HTR-8/SVneo (cell line): ENCODE measurements around the gene WNT4.

Experiments
- DNase-seq: peaks from one replicate; pipeline ENCODE4 v3.0.0; 2011; ENCODE audit warnings: low spot score, mixed read lengths; ENCODE audit not compliant: insufficient read length
- FAIRE-seq: peaks from 2 replicates; lab custom pipeline; 2011; peaks lifted over from hg19 to GRCh38; lab: Jason Lieb, UNC

The WNT4 gene

GRCh38 chr1:22089787-22090186 is 53.1 kb downstream of the WNT4 start:
- FAIRE-seq (no peak), DNase-seq (no peak)

GRCh38 chr1:22089134-22089571 is 53.7 kb downstream of the WNT4 start:
- FAIRE-seq (no peak), DNase-seq (no peak)

GRCh38 chr1:22088331-22088730 is 54.6 kb downstream of the WNT4 start:
- no peak for FAIRE-seq
- DNase-seq = no peak

GRCh38 chr1:22080191-22080590 is 62.7 kb downstream of the WNT4 start:
- DNase-seq = no peak
- no peak for FAIRE-seq

GRCh38 chr1:22078133-22078532 is 64.8 kb downstream of the WNT4 start:
- no peak for FAIRE-seq

GRCh38 chr1:22077728-22078127 is 65.2 kb downstream of the WNT4 start:
- FAIRE-seq (no peak), DNase-seq (no peak)

More at GRCh38 chr1:22078133-22078532, 64.8 kb downstream of the WNT4 start:
- no peak for DNase-seq

- DNase-seq (no peak), FAIRE-seq (no peak)
These were observed 66.6 kb downstream of the WNT4 start for GRCh38 chr1:22076346-22076745.

- no peak for FAIRE-seq
- no peak for DNase-seq
These were observed 67.2 kb downstream of the WNT4 start for GRCh38 chr1:22075718-22076117.

- FAIRE-seq = no peak
- no peak for DNase-seq
These were observed 68.1 kb downstream of the WNT4 start for GRCh38 chr1:22074803-22075202.

- no peak for DNase-seq
- FAIRE-seq = no peak
These were observed 71.4 kb downstream of the WNT4 start for GRCh38 chr1:22071511-22071910.
